ENCODE measurements around the gene PAX1. TPM values are rescaled to one million over a fixed set of nuclear protein-coding genes. Genes with fewer than 3 reads are reported as not detected.

PAX1 gene
- total RNA-seq, 1 donor from 2014 or later: not detected

Other genes starting within 250 kb of the PAX1 start
- not detected for gene NKX2-2, start 191.6 kb upstream of the PAX1 start, total RNA-seq